ENCODE measurements around the gene FNDC3B.

The FNDC3B gene

GRCh38 chr3:172384836-172385235 lies 345.5 kb downstream of the FNDC3B start:
- TF ChIP-seq TAF1 (IDR thresholded peaks at IDR 0.05; ENCODE audit: borderline replicate concordance, insufficient read depth, low read length) (no peak), SIN3A (IDR thresholded peaks at IDR 0.05; ENCODE audit: borderline replicate concordance, insufficient read depth, low read length) (no peak), FOXP2 (optimal IDR thresholded peaks at IDR 0.05; ENCODE audit: borderline replicate concordance, extremely low read depth, extremely low read length, insufficient read depth) (no peak)

- TF ChIP-seq TAF1 (IDR thresholded peaks at IDR 0.05; ENCODE audit: borderline replicate concordance, insufficient read depth, low read length) (no peak), FOXP2 (optimal IDR thresholded peaks at IDR 0.05; ENCODE audit: borderline replicate concordance, extremely low read depth, extremely low read length, insufficient read depth) (no peak), REST (IDR thresholded peaks at IDR 0.05; ENCODE audit: insufficient read depth in 1 of 2, low read depth in 2 of 2, low read length in 2 of 2) (no peak), SIN3A (IDR thresholded peaks at IDR 0.05; ENCODE audit: borderline replicate concordance, insufficient read depth, low read length) (no peak), POLR2AphosphoS5 (IDR thresholded peaks at IDR 0.05; ENCODE audit: low read depth, low read length) (no peak)
These were observed 348.4 kb downstream of the FNDC3B start for GRCh38 chr3:172387728-172388127.

GRCh38 chr3:172388412-172389078 lies 349.2 kb downstream of the FNDC3B start:
- TF ChIP-seq REST (IDR thresholded peaks at IDR 0.05; ENCODE audit: insufficient read depth in 1 of 2, low read depth in 2 of 2, low read length in 2 of 2) = no peak
- no peak for TF ChIP-seq FOXP2 (optimal IDR thresholded peaks at IDR 0.05; ENCODE audit: borderline replicate concordance, extremely low read depth, extremely low read length, insufficient read depth)
- TF ChIP-seq SIN3A (IDR thresholded peaks at IDR 0.05; ENCODE audit: borderline replicate concordance, insufficient read depth, low read length) = no peak
- TF ChIP-seq POLR2AphosphoS5 (IDR thresholded peaks at IDR 0.05; ENCODE audit: low read depth, low read length) = no peak
- TF ChIP-seq TAF1 (IDR thresholded peaks at IDR 0.05; ENCODE audit: borderline replicate concordance, insufficient read depth, low read length) = no peak

GRCh38 chr3:172390792-172391191 lies 351.4 kb downstream of the FNDC3B start:
- TF ChIP-seq TAF1 (IDR thresholded peaks at IDR 0.05; ENCODE audit: borderline replicate concordance, insufficient read depth, low read length) = no peak
- TF ChIP-seq FOXP2 (optimal IDR thresholded peaks at IDR 0.05; ENCODE audit: borderline replicate concordance, extremely low read depth, extremely low read length, insufficient read depth) = no peak
- TF ChIP-seq SIN3A (IDR thresholded peaks at IDR 0.05; ENCODE audit: borderline replicate concordance, insufficient read depth, low read length) = no peak

- TF ChIP-seq POLR2AphosphoS5 (IDR thresholded peaks at IDR 0.05; ENCODE audit: low read depth, low read length) = no peak
- no peak for TF ChIP-seq FOXP2 (optimal IDR thresholded peaks at IDR 0.05; ENCODE audit: borderline replicate concordance, extremely low read depth, extremely low read length, insufficient read depth)
- no peak for TF ChIP-seq SIN3A (IDR thresholded peaks at IDR 0.05; ENCODE audit: borderline replicate concordance, insufficient read depth, low read length)
- TF ChIP-seq TAF1 (IDR thresholded peaks at IDR 0.05; ENCODE audit: borderline replicate concordance, insufficient read depth, low read length) = no peak
- no peak for TF ChIP-seq REST (IDR thresholded peaks at IDR 0.05; ENCODE audit: insufficient read depth in 1 of 2, low read depth in 2 of 2, low read length in 2 of 2)
These were observed 352.4 kb downstream of the FNDC3B start for GRCh38 chr3:172391592-172392302.

GRCh38 chr3:172394692-172395091 lies 355.3 kb downstream of the FNDC3B start:
- TF ChIP-seq TAF1 (IDR thresholded peaks at IDR 0.05; ENCODE audit: borderline replicate concordance, insufficient read depth, low read length) (no peak), FOXP2 (optimal IDR thresholded peaks at IDR 0.05; ENCODE audit: borderline replicate concordance, extremely low read depth, extremely low read length, insufficient read depth) (no peak), REST (IDR thresholded peaks at IDR 0.05; ENCODE audit: insufficient read depth in 1 of 2, low read depth in 2 of 2, low read length in 2 of 2) (no peak), SIN3A (IDR thresholded peaks at IDR 0.05; ENCODE audit: borderline replicate concordance, insufficient read depth, low read length) (no peak), POLR2AphosphoS5 (IDR thresholded peaks at IDR 0.05; ENCODE audit: low read depth, low read length) (no peak)

All from PFSK-1 (cell line).